Hematopoietic multipotent progenitor cell treated with erythropoietin and hydrocortisone succinate and interleukin-3 and kit ligand, for 15 days (in vitro differentiated cells): ENCODE measurements around the gene FOXRED2.

ENCODE experiments used
- DNase-seq: peaks from one replicate; pipeline ENCODE4 v3.0.0-alpha.2; 2015; ENCODE audit warnings: low spot score

Gene FOXRED2

DNA sequence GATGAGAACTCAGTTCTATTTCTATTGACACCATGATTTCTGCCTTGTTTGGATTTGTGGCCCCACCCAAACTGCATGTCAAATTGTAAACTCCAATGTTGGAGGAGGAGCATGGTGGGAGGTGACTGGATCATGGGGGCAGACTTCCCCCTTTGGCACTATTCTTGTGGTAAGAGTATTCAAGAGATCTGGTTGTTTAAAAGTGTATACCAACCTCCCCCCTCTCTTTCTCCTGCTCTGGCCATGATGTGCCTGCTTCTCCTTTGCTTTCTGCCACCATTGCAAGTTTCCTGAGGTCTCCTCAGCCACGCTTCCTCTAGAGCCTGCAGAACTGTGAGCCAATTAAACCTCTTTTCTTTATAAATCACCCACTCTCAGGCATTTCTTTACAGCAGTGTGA lies 7.9 kb upstream of the FOXRED2 start:
- no peak for DNase-seq

- DNase-seq = no peak
Observed at GRCh38 chr22:36512991-36513390, 6.2 kb upstream of the FOXRED2 start.

- DNase-seq = no peak
Observed at GRCh38 chr22:36512333-36512732, 5.5 kb upstream of the FOXRED2 start.

DNA sequence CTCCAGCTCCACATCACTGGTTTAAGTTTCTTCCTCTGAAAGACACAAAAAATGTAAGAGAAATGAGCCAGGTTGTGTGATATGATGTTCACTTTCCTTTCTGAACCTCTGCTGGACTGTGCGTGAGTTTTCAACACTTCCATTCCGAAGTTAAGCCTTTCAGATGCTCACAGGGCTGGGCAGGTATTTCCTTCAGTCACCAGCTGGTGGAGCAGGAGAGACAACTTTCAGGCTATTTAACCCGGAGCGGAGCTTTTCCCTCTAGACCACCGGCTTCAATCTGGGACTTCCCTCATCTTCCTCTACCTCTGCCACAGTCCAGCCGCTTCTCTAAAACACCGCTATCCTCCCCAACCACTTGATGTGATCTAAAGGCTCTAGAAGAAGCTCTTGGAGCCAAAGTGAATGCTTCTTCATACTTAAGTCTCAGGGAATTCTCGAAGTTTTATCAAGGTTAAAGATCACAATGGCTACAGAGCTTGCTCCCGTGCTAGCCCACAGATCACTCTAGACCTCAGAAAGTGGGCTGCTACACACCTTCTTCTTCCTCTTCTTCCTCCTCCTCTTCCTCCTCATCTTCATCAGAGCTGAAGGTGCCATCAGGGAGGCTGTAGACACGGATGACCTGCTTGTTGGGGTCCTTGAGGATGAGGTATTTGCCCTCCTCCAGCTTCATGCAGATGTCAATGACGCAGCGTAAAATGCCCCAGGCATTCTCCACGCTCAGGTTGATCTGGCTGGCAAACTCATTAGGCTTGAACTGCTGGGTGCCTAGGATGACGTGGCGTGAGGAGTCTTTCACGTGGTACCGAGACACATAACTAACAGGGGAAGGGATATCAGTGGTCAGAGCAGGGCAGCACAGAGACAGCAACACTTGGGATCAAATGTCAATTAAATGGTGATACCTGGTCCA lies 4.4 kb upstream of the FOXRED2 start:
- DNase-seq = peak; percentile 46

- DNase-seq = no peak
Observed at GRCh38 chr22:36510384-36510783, 3.5 kb upstream of the FOXRED2 start.

- DNase-seq = no peak
Observed at GRCh38 chr22:36507518-36508010, 724 bp upstream of the FOXRED2 start.

GRCh38 chr22:36505998-36506635 lies 723 bp downstream of the FOXRED2 start:
- no peak for DNase-seq

DNA sequence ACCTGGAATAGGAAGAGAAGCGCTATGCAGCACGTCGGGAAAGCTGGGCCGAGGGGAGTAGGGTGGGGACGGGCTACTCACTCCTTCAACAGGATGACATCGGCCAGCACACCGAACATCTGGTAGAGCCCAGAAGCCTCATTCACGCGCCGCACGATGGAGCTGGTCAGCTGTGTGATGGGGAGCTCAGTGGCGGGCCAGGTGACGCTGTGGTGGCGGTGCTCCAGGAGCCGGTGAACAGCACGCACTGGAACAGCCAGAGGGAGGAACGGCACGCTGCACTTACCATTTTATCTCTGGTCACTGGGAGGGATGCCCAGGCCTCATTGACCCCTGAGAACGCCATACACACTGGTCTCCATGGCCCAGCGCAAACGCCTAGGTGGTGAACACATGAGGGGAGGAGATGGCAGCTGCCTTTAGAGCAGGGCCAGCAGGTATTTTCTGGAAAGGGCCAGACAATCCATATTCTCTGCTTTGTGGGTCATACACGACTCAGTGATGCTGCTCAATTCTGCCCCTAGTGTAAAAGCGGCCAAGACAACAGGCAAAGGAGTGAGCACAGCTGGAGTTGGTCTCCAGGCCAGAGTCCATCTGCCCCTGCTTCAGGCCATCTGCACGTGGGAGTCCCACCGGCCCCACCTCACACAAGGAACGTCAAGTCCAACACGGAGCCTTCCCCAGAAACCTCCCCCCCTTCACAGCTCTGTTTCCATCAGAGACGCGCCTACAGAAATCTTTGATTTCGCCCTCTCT lies 8.8 kb downstream of the FOXRED2 start:
- DNase-seq = no peak

DNA sequence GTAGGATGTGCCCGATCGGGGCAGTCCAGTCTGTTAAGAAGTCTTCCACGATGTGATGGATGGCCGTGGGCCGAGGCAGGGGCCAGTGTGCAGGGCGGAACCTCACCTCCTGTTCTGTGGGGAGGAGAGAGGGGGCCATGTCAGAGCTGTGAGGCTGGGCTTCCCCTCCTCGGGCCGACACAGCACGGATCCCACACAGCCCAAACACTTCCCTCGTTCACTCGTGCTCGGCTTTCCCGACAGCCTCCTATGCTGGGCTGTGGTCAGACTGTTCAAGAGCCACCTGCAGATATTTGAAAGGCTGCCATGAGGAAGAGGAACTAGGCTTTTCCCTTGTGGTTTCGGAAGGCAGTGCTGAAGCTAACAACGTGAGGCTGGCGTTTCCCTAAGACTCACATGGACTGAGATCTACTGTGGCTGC lies 13.1 kb downstream of the FOXRED2 start:
- no peak for DNase-seq

- DNase-seq = no peak
Observed at GRCh38 chr22:36492109-36492508, 14.7 kb downstream of the FOXRED2 start.

DNA sequence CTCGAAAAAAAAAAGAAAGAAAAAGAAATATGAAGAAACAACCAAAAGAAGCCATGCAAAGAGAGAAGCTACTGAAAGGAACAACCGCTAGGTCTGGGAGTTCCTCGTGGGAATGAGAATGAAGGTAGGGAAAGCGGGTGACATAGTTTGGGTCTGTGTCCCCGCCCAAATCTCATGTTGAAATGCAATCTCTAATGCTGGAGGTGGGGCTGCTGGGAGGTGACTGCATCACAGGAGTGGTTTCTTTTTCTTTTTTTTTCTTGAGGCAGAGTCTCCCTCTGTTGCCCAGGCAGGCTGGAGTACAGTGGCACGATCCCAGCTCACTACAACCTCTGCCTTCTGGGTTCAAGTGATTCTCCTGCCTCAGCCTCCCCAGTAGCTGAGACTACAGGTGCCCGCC lies 15.7 kb downstream of the FOXRED2 start:
- no peak for DNase-seq

DNA sequence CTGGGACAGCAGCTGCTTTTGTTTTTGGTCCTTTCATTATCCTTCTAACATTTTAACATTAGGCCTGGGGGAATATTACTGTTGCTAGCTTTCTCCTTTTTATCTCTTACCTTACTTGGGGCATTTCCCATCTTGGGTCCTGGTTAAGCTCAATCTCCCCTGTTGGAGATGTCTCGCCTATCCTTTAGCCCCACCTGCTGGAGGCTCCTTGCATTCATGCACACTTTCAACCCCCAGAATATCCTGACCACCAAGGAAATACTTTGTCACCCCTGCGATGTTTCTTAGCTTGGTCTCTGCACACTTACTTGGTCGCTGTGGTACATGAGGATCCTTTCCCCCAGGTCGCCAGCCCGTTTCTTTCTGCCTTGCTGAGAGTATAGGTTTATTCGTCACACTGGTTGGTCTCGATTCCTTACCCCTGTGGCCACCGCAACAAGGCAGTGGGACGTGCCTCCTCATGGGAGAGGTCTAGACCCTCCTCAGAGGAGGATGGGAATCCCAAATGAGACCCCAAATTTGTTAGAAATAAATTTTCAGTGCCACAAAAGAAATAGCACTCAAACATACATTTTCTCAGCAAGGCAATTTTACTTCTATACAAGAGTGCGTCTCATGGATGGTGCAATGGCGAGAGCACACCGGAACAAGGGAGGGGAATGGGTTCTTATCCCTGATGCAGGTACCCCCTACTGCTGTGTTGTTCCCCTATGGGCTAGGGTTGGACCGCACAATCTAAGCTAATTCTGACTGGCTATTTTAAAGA lies 20.0 kb downstream of the FOXRED2 start:
- peak; percentile 62 for DNase-seq

- DNase-seq = peak; percentile 97
Observed at GRCh38 chr22:36481393-36482168, 25.3 kb downstream of the FOXRED2 start, which contains the start of gene TXN2. Gene TXN2 (minus strand): TSS chr22:36481640. CDS start chr22:36480837, 803 bp downstream.

DNA sequence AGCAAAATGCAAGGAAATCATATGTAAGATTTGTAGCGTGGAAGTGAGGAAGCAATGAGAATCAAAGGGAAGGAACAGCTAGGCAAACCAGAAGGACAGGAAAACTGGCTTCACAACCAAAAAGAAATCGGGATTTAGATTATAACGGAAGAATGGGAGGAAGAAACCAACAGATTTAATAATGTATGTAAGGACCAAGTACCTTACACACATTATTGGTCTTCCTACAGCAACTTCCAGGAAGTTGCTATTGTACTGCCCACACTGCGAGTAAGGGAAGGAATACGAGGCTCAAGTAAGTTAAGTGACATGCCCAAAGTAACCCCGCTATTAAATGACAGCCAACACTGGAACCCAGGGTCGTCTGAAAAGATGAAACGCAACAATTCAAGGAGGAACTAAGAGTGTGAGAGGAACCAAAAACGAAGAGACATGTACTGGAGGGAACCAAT lies 25.9 kb downstream of the FOXRED2 start:
- no peak for DNase-seq

GRCh38 chr22:36478966-36479365 lies 27.9 kb downstream of the FOXRED2 start:
- peak; percentile 57 for DNase-seq

- DNase-seq = no peak
Observed at GRCh38 chr22:36475341-36475740, 31.5 kb downstream of the FOXRED2 start.

- no peak for DNase-seq
Observed at GRCh38 chr22:36472689-36473088, 34.2 kb downstream of the FOXRED2 start.

DNA sequence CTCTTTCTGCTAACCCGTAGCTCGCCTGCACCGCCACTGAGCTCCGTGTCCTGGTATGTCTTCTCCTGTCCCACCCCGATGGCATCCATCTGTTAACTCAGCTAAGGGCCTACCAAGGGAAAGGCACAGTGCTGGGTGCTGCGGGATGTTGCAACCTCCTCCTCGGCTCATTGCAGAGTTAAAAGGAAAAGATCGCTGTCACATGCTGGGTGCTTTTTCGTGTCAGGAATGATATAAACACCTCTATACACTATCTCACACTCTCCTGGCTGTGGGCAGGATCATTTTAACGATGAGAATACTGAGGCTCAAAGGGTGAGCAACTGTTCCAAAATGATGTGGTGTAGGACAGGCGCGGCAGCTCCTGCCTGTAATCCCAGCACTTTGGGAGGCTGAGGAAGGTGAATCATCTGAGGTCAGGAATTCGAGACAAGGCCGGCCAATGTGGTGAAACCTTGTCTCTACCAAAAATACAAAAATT lies 35.5 kb downstream of the FOXRED2 start:
- no peak for DNase-seq

- DNase-seq = no peak
Observed at GRCh38 chr22:36470994-36471331, 35.9 kb downstream of the FOXRED2 start.

- peak; percentile 89 for DNase-seq
Observed at GRCh38 chr22:36470162-36470993, 36.5 kb downstream of the FOXRED2 start.
